ENCODE measurements around the gene FAM3C.

Gene FAM3C

GRCh38 chr7:121395494-121395960, 581 bp downstream of the FAM3C start:
- no peak for TF ChIP-seq CTCF (IDR thresholded peaks at IDR 0.05; ENCODE audit: low read depth, low read length)
- H3K27me3 ChIP-seq (ENCODE audit: insufficient read depth, low read depth, severe bottlenecking), result no peaks in the 10 kb centered on the region
- peak overlapping the region; percentile 67 for H3K4me3 ChIP-seq (ENCODE audit: low read depth, low read length)
- H3K36me3 ChIP-seq, result no peaks in the 10 kb centered on the region
- no peak for DNase-seq
- H3K27ac ChIP-seq, result peak overlapping the region; percentile 84
- H3K9me3 ChIP-seq (ENCODE audit: severe bottlenecking), result no peaks in the 10 kb centered on the region

GRCh38 chr7:121394709-121395140, 1.4 kb downstream of the FAM3C start:
- Histone ChIP-seq H3K9me3 (ENCODE audit: severe bottlenecking) (no peaks in the 10 kb centered on the region), H3K27ac (no peak overlapping the region), H3K36me3 (no peaks in the 10 kb centered on the region), H3K27me3 (ENCODE audit: insufficient read depth, low read depth, severe bottlenecking) (no peaks in the 10 kb centered on the region), H3K4me3 (ENCODE audit: low read depth, low read length) (no peak overlapping the region)
- no peak for DNase-seq
- TF ChIP-seq CTCF (IDR thresholded peaks at IDR 0.05; ENCODE audit: low read depth, low read length), result no peak

DNA sequence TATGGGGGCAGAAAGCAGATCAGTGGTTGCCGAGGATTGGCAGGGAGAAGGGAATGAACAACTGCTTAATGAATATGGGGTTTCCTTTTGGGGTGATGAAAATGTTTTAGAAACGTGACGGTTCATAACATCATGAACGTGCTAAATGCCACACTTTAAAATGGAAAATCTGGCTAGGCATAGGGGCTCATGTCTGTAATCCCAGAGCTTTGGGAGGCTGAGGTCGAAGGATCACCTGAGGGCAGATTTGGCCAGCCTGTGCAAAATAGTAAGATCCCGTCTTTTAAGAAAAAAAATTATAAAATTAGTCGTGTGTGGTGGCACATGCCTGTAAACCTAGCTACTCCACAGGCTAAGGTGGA, 3.1 kb downstream of the FAM3C start:
- no peak for TF ChIP-seq CTCF (IDR thresholded peaks at IDR 0.05; ENCODE audit: low read depth, low read length)
- no peaks in the 10 kb centered on the region for H3K36me3 ChIP-seq
- no peak overlapping the region for H3K27ac ChIP-seq
- H3K27me3 ChIP-seq (ENCODE audit: insufficient read depth, low read depth, severe bottlenecking), result no peaks in the 10 kb centered on the region
- H3K4me3 ChIP-seq (ENCODE audit: low read depth, low read length), result no peak overlapping the region
- no peak for DNase-seq
- H3K9me3 ChIP-seq (ENCODE audit: severe bottlenecking), result no peaks in the 10 kb centered on the region

- no peak overlapping the region for H3K27ac ChIP-seq
- no peaks in the 10 kb centered on the region for H3K36me3 ChIP-seq
- no peak for DNase-seq
- no peak overlapping the region for H3K4me3 ChIP-seq (ENCODE audit: low read depth, low read length)
- TF ChIP-seq CTCF (IDR thresholded peaks at IDR 0.05; ENCODE audit: low read depth, low read length), result no peak
- H3K9me3 ChIP-seq (ENCODE audit: severe bottlenecking), result no peaks in the 10 kb centered on the region
- no peaks in the 10 kb centered on the region for H3K27me3 ChIP-seq (ENCODE audit: insufficient read depth, low read depth, severe bottlenecking)
Observed at GRCh38 chr7:121392277-121393004, 3.7 kb downstream of the FAM3C start.

DNA sequence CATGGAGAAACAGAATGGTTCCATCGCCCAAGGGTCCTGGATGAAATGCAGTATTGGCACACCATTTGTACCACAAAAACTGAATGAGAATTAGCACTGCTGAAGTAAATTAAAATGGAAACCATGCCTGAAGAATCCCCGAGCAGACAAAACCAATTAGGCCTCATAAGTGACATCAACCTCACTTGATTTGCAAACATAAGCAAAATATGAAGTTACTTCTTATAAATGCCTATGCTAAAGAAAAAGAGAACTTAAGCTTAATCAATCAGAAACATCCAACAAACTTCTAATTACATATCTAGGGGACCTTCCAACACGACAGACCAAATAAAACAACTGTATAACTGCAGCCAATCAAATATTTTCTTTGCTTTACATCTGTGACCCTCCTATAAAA, 4.4 kb downstream of the FAM3C start:
- Histone ChIP-seq H3K27ac (no peak overlapping the region), H3K9me3 (ENCODE audit: severe bottlenecking) (no peaks in the 10 kb centered on the region), H3K27me3 (ENCODE audit: insufficient read depth, low read depth, severe bottlenecking) (no peaks in the 10 kb centered on the region), H3K36me3 (no peaks in the 10 kb centered on the region), H3K4me3 (ENCODE audit: low read depth, low read length) (no peak overlapping the region)
- no peak for DNase-seq
- TF ChIP-seq CTCF (IDR thresholded peaks at IDR 0.05; ENCODE audit: low read depth, low read length), result no peak

GRCh38 chr7:121390617-121391016, 5.5 kb downstream of the FAM3C start:
- no peak for TF ChIP-seq CTCF (IDR thresholded peaks at IDR 0.05; ENCODE audit: low read depth, low read length)
- Histone ChIP-seq H3K4me3 (ENCODE audit: low read depth, low read length) (no peak overlapping the region), H3K27ac (no peak overlapping the region), H3K9me3 (ENCODE audit: severe bottlenecking) (no peaks in the 10 kb centered on the region), H3K36me3 (no peaks in the 10 kb centered on the region), H3K27me3 (ENCODE audit: insufficient read depth, low read depth, severe bottlenecking) (no peaks in the 10 kb centered on the region)
- DNase-seq, result no peak
